Suprapubic skin (tissue), 4 donors: ENCODE data around the gene RPUSD4. TPM values are rescaled to one million over a fixed set of nuclear protein-coding genes. Genes with fewer than 3 reads are reported as not detected.

ENCODE experiments used
- DNase-seq, 2 donors: peaks; one replicate each; pipeline ENCODE4 v3.0.0-alpha.2; 2019; ENCODE audit warnings: low spot score in 2 of 2
- H3K27ac ChIP-seq: fragments of 200-600 bp; sonication (generic); one replicate; pipeline ENCODE4 v1.5.1; 2019
- H3K27me3 ChIP-seq: fragments of 200-600 bp; sonication (generic); one replicate; pipeline ENCODE4 v1.5.1; 2019
- H3K36me3 ChIP-seq: fragments of 200-600 bp; sonication (generic); one replicate; pipeline ENCODE4 v1.5.1; 2019
- H3K4me1 ChIP-seq: fragments of 200-600 bp; sonication (generic); one replicate; pipeline ENCODE4 v1.5.1; 2019
- H3K4me3 ChIP-seq: fragments of 200-600 bp; sonication (generic); one replicate; pipeline ENCODE4 v1.5.1; 2019; ENCODE audit warnings: mild to moderate bottlenecking
- H3K9me3 ChIP-seq: fragments of 200-600 bp; sonication (generic); one replicate; pipeline ENCODE4 v1.5.1; 2019
- EP300 ChIP-seq: sonication (generic); formaldehyde crosslinking; IDR thresholded peaks from one replicate; pipeline ENCODE4 v1.6.1; 2017; ENCODE audit warnings: antibody characterized with exemption
- POLR2A ChIP-seq, 2 donors: fragments of 450-650 bp; IDR thresholded peaks; one replicate each; pipeline ENCODE4 v1.6.1; 2017; ENCODE audit warnings: antibody characterized with exemption in 2 of 2, mild to moderate bottlenecking in 2 of 2, moderate library complexity in 2 of 2
- POLR2AphosphoS5 ChIP-seq, 3 donors: sonication (generic); formaldehyde crosslinking; IDR thresholded peaks; one replicate each; pipeline ENCODE4 v1.6.1; 2017; ENCODE audit warnings: antibody characterized with exemption in 3 of 3
- WGBS: methylation state at CpG from one replicate; pipeline ENCODE4 v1.1.5; 2018; 5-methylcytosine and 5-hydroxymethylcytosine counted together
- total RNA-seq, 4 donors: library from RNA; depleted of rRNA; stranded (reverse); fragments of >200 nt; gene quantifications; one replicate each; pipeline ENCODE4 v1.1.0, GENCODE V29; 2016
- TF ChIP-seq, protein P1 (sequence below), 2 donors: fragments of 200-600 bp in 1 of 2; fragments of 450-650 bp in 1 of 2; sonication (generic) in 1 of 2; IDR thresholded peaks; one replicate each; pipeline ENCODE4 v1.5.1; 2016 to 2019; ENCODE audit warnings: antibody characterized with exemption in 2 of 2, mild to moderate bottlenecking in 1 of 2, moderate library complexity in 1 of 2

Gene RPUSD4
- total RNA-seq, 4 donors from 2014 or later = 25.1 to 34.9 (median 29.2) TPM

DNA sequence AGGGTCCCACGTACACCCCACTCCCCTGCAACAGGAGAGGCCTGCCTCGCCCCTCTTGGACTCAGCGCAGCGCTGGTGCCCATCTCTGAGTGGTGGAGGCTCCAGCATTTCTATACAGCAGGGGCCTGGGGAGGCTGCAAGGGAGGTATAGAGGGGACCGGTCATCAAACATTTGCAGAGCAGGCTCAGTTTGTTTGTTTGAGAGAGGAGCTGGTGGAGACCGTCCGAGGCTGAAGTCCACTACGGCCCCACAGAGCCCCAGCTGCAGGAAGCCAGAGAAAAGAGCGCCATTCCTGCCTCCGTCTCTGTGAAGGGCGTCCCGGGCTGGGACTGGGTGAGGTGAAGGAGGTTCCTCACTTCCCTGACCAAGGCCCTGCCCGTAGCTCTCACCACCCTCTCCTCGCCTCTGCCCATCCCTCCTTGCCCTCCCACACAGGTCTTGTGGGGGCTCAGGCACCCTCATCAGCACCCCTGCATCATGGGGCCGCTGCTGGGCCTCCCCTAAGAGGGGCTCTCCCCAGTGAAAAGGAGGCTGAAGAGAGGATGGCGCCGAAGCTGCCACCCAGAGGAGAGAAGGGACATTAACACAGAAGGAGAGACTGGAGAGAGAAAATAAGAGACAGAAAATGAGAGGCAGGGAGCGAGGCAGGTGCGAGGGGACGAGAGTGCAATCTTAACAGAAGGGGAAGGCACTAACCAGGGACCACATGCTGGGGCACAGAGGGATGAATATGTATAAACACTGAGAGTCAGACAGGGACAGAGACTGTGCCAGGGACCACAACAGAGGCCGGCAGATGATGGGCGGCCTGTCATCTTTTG lies 24.5 kb downstream of the RPUSD4 start:
- Histone ChIP-seq H3K4me1 (no peaks in the 10 kb centered on the region), H3K4me3 (no peak overlapping the region), H3K27me3 (no peaks in the 10 kb centered on the region), H3K36me3 (peaks cover 22% of the 10 kb centered on the region), H3K27ac (no peak overlapping the region), H3K9me3 (no peaks in the 10 kb centered on the region)
- DNase-seq = no peak
- WGBS = 77% methylated on average over 18 of the region's 22 CpGs
- no peak for TF ChIP-seq POLR2AphosphoS5 (IDR thresholded peaks at IDR 0.05)
- no peak for TF ChIP-seq POLR2A (IDR thresholded peaks at IDR 0.05)

DNA sequence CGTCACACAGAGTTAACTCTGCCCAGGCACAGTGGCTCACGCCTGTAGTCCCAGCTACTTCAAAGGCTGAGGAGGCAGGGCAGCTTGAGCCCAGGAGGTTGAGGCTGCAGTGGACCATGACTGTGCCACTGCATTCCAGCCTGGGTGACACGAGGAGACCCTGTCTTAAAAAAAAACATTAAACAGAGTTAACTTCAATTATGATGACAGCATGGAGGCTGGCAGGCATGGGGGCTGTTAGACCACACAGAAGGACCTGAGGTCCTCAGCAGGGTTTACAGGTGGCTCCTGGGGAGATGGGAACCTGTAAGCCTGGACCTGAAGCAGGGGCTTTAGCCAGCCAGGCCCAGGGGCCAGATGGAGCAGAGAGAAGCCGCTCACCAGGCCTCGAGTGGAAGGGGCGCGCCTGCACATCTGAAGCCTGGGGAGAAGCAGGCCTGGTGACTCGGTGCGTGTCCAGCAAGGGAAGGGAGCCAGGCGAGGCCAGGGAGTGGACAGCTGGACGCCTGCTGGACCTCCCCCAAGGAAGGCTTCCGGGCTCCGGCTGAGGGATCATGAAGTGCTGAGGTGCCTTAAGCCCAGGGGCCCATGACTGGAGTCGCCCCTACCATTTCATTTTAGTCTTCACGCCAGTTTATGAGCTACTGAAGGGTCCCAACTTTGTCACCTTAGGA lies 25.3 kb downstream of the RPUSD4 start:
- no peak for TF ChIP-seq POLR2AphosphoS5 (IDR thresholded peaks at IDR 0.05)
- TF ChIP-seq EP300 = no peak
- no peak for TF ChIP-seq POLR2A (IDR thresholded peaks at IDR 0.05)
- TF ChIP-seq, protein P1, sequence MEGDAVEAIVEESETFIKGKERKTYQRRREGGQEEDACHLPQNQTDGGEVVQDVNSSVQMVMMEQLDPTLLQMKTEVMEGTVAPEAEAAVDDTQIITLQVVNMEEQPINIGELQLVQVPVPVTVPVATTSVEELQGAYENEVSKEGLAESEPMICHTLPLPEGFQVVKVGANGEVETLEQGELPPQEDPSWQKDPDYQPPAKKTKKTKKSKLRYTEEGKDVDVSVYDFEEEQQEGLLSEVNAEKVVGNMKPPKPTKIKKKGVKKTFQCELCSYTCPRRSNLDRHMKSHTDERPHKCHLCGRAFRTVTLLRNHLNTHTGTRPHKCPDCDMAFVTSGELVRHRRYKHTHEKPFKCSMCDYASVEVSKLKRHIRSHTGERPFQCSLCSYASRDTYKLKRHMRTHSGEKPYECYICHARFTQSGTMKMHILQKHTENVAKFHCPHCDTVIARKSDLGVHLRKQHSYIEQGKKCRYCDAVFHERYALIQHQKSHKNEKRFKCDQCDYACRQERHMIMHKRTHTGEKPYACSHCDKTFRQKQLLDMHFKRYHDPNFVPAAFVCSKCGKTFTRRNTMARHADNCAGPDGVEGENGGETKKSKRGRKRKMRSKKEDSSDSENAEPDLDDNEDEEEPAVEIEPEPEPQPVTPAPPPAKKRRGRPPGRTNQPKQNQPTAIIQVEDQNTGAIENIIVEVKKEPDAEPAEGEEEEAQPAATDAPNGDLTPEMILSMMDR (IDR thresholded peaks at IDR 0.05) = no peak
- Histone ChIP-seq H3K4me1 (no peaks in the 10 kb centered on the region), H3K9me3 (no peaks in the 10 kb centered on the region), H3K4me3 (no peak overlapping the region), H3K27me3 (no peaks in the 10 kb centered on the region), H3K27ac (no peak overlapping the region), H3K36me3 (peaks cover 18% of the 10 kb centered on the region)
- no peak for DNase-seq
- 82% methylated on average over 14 of the region's 15 CpGs for WGBS

DNA sequence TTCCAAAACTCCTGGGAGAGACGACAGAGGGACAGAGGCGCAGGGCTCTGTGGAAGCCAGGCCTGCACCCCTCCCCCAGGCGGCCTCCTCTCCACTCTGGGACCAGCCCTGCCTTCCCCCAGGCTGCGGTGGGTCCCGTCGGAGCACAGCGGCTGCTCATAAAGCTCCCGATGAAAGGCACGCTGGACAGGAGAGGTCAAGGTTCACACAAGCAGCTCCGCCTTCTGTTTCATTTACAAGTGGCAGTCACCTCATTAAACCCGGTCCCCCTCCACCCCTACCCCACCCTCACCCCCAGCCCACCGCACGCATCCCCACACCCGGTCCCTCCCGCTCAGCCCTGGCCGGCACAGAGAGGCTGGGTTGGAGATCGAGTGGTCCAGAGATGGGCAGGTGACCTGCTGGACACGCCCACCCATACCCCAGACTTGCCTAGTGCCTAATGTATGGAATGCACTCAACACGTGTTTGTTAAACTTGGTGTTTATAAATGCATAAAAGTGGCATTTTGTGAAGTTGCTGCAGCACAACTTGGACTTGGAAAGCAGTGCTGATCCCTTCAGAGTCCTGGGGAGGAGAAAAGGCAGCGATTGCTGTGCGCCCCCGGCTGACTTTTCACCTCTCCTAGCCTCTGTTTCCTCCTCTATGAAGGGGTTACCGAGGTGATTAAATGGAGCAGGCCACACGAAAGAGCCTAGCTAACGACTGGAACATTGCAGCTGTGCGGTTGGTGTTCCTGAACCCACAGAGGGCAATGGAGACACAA lies 26.0 kb downstream of the RPUSD4 start:
- no peak overlapping the region for H3K4me3 ChIP-seq
- no peak for TF ChIP-seq EP300
- TF ChIP-seq, protein P1 (IDR thresholded peaks at IDR 0.05) = no peak
- TF ChIP-seq POLR2A (IDR thresholded peaks at IDR 0.05) = no peak
- TF ChIP-seq POLR2AphosphoS5 (IDR thresholded peaks at IDR 0.05) = no peak
- H3K9me3 ChIP-seq = no peaks in the 10 kb centered on the region
- H3K36me3 ChIP-seq = peaks cover 11% of the 10 kb centered on the region
- H3K27me3 ChIP-seq = no peaks in the 10 kb centered on the region
- 89% methylated on average over 19 of the region's 26 CpGs for WGBS
- H3K4me1 ChIP-seq = no peaks in the 10 kb centered on the region
- DNase-seq = no peak
- H3K27ac ChIP-seq = no peak overlapping the region

DNA sequence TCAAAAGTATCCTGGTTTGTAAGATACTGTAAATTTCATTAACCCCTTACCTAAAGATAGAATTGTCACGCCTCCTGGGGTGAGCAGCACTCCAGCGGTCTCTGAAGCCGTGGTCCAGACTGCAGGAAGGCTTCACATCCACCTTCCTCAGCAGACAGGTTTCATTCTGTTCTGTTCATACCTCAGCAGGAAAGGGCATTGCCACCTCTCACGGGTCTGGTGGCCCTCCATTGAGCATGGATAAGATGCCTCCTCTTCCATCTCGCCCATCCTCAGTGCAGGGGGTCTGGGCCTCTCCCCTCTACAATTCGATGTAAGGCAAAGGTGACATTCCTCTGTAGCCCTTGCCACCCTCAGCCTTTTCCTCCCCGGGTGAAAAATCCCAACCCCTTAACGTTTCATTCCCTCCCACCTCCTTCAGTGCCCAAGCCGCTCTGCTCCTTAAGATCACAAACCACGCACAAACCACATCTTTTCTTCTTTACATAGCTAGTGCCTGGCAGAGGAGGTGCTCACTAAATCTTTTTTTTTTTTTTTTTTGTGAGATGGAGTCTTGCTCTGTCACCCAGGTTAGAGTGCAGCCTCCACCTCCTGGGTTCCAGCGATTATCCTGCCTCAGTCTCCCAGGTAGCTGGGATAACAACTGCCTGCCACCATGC lies 28.5 kb downstream of the RPUSD4 start:
- Histone ChIP-seq H3K4me1 (no peaks in the 10 kb centered on the region), H3K27me3 (no peaks in the 10 kb centered on the region), H3K36me3 (peaks cover 5% of the 10 kb centered on the region), H3K27ac (no peak overlapping the region), H3K9me3 (no peaks in the 10 kb centered on the region), H3K4me3 (no peak overlapping the region)
- no peak for DNase-seq
- WGBS = 89% methylated on average over 11 of the region's 11 CpGs
- TF ChIP-seq EP300 (no peak), POLR2A (IDR thresholded peaks at IDR 0.05) (no peak), POLR2AphosphoS5 (IDR thresholded peaks at IDR 0.05) (no peak)
- TF ChIP-seq, protein P1 (IDR thresholded peaks at IDR 0.05) = no peak

DNA sequence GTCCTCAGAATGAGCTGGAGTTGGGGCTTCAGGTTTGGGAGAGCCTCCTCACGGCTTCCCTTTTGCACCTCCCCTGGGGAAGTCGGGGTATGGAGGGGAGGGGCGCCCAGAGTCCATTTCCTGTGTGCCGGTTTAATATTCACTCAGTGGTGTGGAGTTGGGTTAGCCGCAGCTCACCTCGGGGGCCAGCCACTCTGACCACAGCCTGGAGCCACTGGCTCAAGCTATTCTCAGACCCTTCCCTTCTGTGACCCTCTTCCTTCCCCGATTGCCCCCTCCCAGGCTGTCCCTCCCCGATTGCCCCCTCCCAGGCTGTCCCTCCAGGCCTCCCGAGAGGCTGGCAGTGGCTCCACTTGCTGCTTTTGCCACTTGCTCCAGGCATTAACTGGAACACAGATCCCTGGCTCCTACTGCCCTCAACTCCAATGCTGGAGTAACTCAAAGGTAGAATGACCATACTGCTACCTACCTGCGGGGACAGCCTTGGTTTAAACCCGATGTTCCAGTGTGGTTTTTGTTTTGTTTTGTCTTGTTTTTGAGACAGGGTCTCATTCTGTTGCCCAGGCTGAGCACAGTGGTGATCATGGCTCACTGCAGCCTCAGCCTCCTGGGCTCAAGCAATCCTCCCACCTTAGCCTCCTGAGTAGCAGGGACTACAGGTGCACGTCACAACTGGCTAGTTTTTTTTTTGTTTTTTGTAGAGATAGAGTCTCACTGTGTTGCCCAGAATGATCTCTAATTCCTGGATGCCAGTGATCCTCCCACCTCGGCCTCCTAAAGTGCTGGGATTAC lies 29.3 kb downstream of the RPUSD4 start:
- no peaks in the 10 kb centered on the region for H3K9me3 ChIP-seq
- H3K36me3 ChIP-seq = peaks cover 5% of the 10 kb centered on the region
- H3K27ac ChIP-seq = no peak overlapping the region
- no peak for TF ChIP-seq POLR2AphosphoS5 (IDR thresholded peaks at IDR 0.05)
- TF ChIP-seq, protein P1 (IDR thresholded peaks at IDR 0.05) = no peak
- TF ChIP-seq EP300 = no peak
- TF ChIP-seq POLR2A (IDR thresholded peaks at IDR 0.05) = no peak
- DNase-seq = no peak
- H3K4me3 ChIP-seq = no peak overlapping the region
- H3K4me1 ChIP-seq = no peaks in the 10 kb centered on the region
- H3K27me3 ChIP-seq = no peaks in the 10 kb centered on the region
- 91% methylated on average over 12 of the region's 13 CpGs for WGBS
